LHCN-M2 (cell line): ENCODE data around the gene TMEM170A. TPM values are rescaled to one million over a fixed set of nuclear protein-coding genes. Genes with fewer than 3 reads are reported as not detected.

ENCODE experiments used
- DNase-seq: peaks from one replicate; pipeline ENCODE4 v3.0.0-alpha.2; 2012; ENCODE audit warnings: low read depth
- total RNA-seq: library from RNA; depleted of rRNA; stranded (reverse); fragments of >200 nt; gene quantifications from 2 replicates; pipeline ENCODE4 v1.2.3, GENCODE V29; 2014; rRNA removed

Gene TMEM170A
- total RNA-seq, 1 experiment from 2014 or later, result 11.7 TPM

- DNase-seq, result peak; percentile 38
Observed at GRCh38 chr16:75402159-75402820, 62.2 kb downstream of the TMEM170A start.

- DNase-seq, result no peak
Observed at GRCh38 chr16:75401691-75402090, 62.8 kb downstream of the TMEM170A start.

GRCh38 chr16:75398333-75398732, 66.2 kb downstream of the TMEM170A start:
- no peak for DNase-seq

GRCh38 chr16:75394941-75395340, 69.5 kb downstream of the TMEM170A start:
- no peak for DNase-seq

Other genes starting within 250 kb of the TMEM170A start
- not detected in 2 replicates for gene CTRB1, start 245.7 kb downstream of the TMEM170A start, total RNA-seq
- 67.9 and 96.1 TPM in 2 replicates for gene BCAR1, start 213.1 kb downstream of the TMEM170A start, total RNA-seq
- gene CFDP1, start 31.2 kb downstream of the TMEM170A start, total RNA-seq, result 57.5 and 63.3 TPM in 2 replicates
- gene CHST6, start 30.8 kb upstream of the TMEM170A start, total RNA-seq, result 1.8 and 1.9 TPM in 2 replicates
- not detected in 2 replicates for gene CHST5, start 71.4 kb upstream of the TMEM170A start, total RNA-seq
- gene TMEM231, start 91.6 kb upstream of the TMEM170A start, total RNA-seq, result 6.2 and 8.3 TPM in 2 replicates
- 53.7 and 59.0 TPM in 2 replicates for gene GABARAPL2, start 101.7 kb upstream of the TMEM170A start, total RNA-seq
- gene ADAT1, start 158.6 kb upstream of the TMEM170A start, total RNA-seq, result 50.2 and 66.0 TPM in 2 replicates
- gene KARS1, start 183.0 kb upstream of the TMEM170A start, total RNA-seq, result 198 and 202 TPM in 2 replicates
- 53.2 and 60.0 TPM in 2 replicates for gene TERF2IP, start 183.1 kb upstream of the TMEM170A start, total RNA-seq
- not detected in 2 replicates for gene CPHXL2, start 212.3 kb upstream of the TMEM170A start, total RNA-seq
- gene DUXB, start 236.8 kb upstream of the TMEM170A start, total RNA-seq, result not detected in 2 replicates